Measurements from ENCODE around the gene PER2. TPM values are rescaled to one million over a fixed set of nuclear protein-coding genes. Genes with fewer than 3 reads are reported as not detected.

The PER2 gene
- total RNA-seq, 1 donor from 2014 or later: 21.6 TPM

DNA sequence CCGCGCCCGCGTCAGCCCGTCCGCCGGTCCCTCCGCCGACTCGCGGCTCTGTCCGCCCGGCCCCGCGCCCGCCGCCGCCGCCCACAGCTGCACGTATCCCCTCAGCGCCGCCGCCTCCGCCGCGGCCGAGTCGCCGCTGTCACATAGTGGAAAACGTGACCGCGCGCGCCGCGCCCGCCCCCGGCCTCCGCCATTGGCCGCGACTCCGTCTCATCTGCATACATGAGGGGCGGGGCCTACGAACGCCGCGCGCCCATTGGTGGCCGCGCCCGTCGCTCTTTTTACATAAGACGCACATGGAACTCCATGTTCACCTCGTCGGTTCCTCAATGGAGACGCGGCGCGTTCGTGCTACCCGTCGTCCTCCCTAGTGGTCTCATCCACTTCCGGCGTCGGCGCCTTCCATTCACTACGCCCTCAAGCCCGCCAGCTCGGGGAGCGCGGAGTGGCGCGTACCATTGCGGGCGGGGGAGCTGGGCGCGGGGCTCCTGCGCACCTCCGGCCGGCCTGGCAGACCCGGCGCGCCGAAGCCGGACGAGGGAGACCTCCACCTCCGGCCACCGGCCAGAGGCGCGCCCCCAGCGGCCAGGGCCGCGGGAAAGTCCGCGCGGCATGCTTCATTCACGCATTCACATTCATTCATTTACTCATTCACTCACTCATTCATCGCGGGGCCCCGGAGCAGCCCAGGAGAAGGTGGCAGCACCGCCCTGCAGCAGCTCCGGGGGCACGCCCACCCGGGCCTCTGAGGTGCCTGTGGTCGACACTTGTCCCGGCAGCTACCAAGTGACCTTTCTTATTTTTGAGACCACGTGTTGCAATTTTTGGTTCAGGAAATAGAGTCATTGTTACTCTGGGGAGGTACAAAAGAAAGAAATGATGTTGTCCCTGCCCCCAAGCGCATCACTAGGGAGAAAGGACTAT, 502 bp upstream of the PER2 start:
- intact Hi-C loops (cut with DNase I): loop anchor here (1.0 to 5.0 kb wide), 2 partner anchors 31 to 47 kb away; partner anchors contain the start of genes HES6 and TRAF3IP1
- peak overlapping the region; percentile 75 to 86 for H3K4me3 ChIP-seq
- H3K4me1 ChIP-seq: peaks cover 15 to 29% of the 10 kb centered on the region in 2 donors
- DNase-seq (ENCODE audit: low spot score in 2 of 2): peak; percentile 99
- peak in 1 of 3 experiments; percentile 38 for TF ChIP-seq CTCF (IDR thresholded peaks at IDR 0.05)
- no peaks in the 10 kb centered on the region for H3K27me3 ChIP-seq
- H3K27ac ChIP-seq: peak overlapping the region; percentile 96 to 97
- H3K9me3 ChIP-seq: no peaks in the 10 kb centered on the region
- no peaks in the 10 kb centered on the region for H3K36me3 ChIP-seq

GRCh38 chr2:238286987-238287736, 1.2 kb downstream of the PER2 start:
- H3K4me1 ChIP-seq: peaks cover 18 to 36% of the 10 kb centered on the region in 2 donors
- no peak for TF ChIP-seq CTCF (IDR thresholded peaks at IDR 0.05)
- H3K27ac ChIP-seq: peak overlapping the region; percentile 96 to 97
- H3K4me3 ChIP-seq: peak overlapping the region; percentile 75 to 86
- no peak for DNase-seq (ENCODE audit: low spot score in 2 of 2)
- H3K36me3 ChIP-seq: no peaks in the 10 kb centered on the region
- no peaks in the 10 kb centered on the region for H3K9me3 ChIP-seq
- intact Hi-C loops (cut with DNase I): loop anchor here (2.0 to 5.0 kb wide), 2 partner anchors 45 to 118 kb away; partner anchors contain the start of gene HES6
- H3K27me3 ChIP-seq: no peaks in the 10 kb centered on the region

DNA sequence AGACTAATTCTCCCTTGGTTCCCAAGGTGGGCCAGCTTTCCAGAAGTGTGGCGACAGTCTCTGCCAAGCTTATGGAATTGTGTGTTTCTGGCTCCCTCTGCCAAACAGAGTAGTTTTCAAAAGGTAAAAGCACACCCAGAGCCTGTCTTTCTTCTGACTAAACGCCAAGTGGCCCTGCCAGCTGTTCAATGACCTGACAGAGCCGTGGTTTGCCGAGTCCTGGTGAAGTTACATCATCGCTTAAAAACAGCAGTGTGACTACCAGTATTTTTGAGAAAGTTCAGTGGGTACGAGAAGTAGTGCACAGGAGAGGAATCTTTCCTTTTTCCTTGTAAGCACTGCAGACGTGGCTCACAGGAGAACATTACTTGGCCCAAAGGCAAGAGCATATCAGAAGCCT, 1.9 kb downstream of the PER2 start:
- Histone ChIP-seq H3K27ac (peak overlapping the region; percentile 96 to 97), H3K4me1 (peaks cover 18 to 36% of the 10 kb centered on the region in 2 donors), H3K9me3 (no peaks in the 10 kb centered on the region), H3K36me3 (no peaks in the 10 kb centered on the region), H3K4me3 (peak overlapping the region; percentile 75 to 86), H3K27me3 (no peaks in the 10 kb centered on the region)
- TF ChIP-seq CTCF (IDR thresholded peaks at IDR 0.05): no peak
- peak; percentile 56 to 94 for DNase-seq (ENCODE audit: low spot score in 2 of 2)
- intact Hi-C loops (cut with DNase I): loop anchor here (2.0 to 5.0 kb wide), 2 partner anchors 44 to 118 kb away; partner anchors contain the start of gene HES6

DNA sequence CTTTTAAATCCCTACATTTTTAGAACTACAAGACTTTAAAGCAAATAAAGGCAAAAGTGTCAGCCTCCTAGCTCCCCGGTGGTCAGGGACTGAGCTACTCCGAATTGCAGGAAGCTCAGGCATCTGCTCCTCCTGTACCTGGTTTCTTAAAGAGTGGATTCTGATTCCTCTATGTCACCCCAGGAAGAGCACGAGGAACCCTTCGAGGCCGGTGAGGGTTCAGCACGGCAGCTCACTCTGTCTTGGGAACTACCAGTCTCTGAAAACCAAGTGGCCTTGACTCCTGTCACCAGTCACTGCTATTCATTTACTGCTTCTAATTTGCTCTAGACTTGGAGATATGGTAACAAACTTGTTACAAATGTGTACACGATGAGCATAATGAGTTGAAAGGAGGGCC, 2.3 kb downstream of the PER2 start:
- peaks cover 18 to 36% of the 10 kb centered on the region in 2 donors for H3K4me1 ChIP-seq
- peak overlapping the region; percentile 7 to 75 for H3K4me3 ChIP-seq
- intact Hi-C loops (cut with DNase I): loop anchor here (2.0 to 5.0 kb wide), 2 partner anchors 44 to 117 kb away; partner anchors contain the start of gene HES6

More for the DNA sequence above, 2.3 kb downstream of the PER2 start:
- H3K27ac ChIP-seq: peak overlapping the region; percentile 96 to 97
- no peak for DNase-seq (ENCODE audit: low spot score in 2 of 2)
- no peaks in the 10 kb centered on the region for H3K36me3 ChIP-seq
- no peak for TF ChIP-seq CTCF (IDR thresholded peaks at IDR 0.05)
- H3K27me3 ChIP-seq: no peaks in the 10 kb centered on the region
- no peaks in the 10 kb centered on the region for H3K9me3 ChIP-seq
